Measurements from ENCODE around the gene ITPKC.
A peak's percentile ranks its signal among the peaks of the same experiment; 100 is the strongest.

Gene ITPKC

DNA sequence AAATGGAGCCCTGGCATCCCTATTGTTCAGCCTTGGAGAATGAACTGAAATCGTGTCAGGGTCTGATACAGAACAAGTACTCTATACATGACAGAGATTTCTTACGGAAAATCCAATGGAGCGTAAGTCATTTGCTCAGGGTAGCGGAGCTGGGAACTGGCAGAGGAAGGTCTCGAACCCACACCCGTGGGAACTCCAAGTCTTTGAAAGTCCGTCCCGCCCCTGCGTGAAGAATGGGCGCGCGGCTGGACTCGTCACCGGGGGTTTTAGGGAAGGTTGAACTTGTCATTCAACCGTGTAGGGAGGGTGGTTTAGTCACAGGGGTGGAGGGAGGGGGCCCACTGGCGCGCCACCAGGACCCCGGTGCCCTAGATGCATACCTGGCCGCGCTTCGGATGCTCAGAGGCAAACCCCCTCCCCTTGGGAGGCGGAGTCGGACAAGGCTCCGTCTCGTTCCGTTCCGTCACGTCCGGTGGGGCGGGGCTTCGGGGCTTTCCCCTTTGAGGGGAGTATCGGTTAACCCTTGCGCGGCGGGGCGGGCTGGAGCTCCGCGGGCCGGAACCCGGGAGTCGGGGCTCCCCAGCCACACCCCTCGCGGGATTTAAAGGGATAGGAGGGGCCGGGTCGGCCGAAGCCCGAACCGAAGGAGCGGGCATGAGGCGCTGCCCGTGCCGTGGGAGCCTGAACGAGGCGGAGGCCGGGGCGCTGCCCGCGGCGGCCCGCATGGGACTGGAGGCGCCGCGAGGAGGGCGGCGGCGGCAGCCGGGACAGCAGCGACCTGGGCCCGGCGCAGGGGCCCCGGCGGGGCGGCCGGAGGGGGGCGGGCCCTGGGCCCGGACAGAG lies at the start of gene ITPKC, which contains the start of gene COQ8B:
Gene ITPKC, plus strand, starts transcription at position 631 of the 843 bp plus-strand sequence. Its CDS starts 24 bp downstream, at position 655.
Gene COQ8B, minus strand, starts transcription at position 405 of the 843 bp plus-strand sequence. CDS start 2,254 bp downstream, outside the sequence.
- peak; percentile 84 to 100 (median 98) for DNase-seq

DNA sequence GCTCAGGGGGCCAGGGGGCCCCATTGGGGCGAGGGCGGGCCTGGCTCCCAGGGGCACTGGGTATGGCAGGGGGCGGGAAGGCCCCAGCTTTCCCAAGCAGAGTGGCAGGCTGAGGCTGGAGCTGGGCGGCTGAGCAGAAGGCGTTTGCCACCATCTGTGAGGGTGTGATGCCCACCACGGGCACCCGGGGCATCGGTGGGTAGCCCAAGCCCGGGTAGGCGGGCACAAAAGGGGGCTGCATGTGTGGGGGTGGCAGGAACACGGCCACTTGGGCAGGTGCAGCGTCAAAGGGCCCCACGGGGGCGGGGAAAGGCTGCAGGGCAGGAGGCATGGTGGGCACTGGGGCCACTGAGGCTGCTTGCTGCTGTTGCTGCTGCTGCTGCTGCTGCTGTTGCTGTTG lies 49.3 kb upstream of the ITPKC start:
- no peak for DNase-seq

DNA sequence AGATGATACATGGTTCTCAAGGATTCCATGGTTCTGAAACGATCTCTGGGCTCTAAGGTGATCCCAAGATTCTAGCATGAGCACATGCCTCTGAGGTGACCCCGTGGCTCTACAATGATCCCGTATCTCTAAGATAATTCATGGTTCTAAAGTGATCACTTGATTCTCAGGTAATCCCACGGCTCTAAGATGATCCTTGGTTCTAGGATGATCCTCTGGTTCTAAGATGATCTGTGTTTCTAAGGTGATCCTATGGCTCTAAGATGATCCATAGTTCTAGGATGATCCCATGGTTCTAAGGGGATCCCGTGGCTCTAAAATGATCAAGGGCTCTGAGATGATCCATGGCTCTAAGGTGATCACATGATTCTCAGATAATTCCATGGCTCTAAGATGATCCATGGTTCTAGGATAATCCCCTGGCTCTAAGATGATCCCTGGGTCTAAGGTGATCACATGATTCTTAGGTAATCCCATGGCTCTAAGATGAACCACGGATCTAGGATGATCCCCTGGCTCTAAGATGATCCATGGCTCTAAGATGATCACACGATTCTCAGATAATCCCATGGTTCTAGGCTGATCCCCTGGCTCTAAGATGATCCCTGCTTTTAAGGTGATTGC lies 47.8 kb upstream of the ITPKC start:
- DNase-seq: no peak

DNA sequence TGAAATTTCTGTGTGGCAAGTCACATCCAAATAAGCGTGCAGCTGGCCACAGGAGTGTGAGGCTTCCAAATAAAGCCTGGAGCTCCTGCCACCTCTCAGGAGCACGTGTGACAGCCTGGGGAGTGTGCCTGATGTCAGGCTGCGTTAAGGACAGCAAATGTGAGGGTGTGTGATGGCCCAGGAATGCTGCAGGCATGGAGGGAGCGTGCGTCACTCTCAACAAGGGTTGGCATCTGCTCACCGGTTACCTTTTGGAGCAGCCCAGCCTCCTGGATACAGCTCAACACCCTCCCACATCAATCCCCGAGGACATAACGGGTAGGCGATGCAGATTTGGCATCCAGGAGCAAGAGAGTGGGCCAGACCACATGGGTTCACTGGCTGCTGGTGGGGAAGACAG lies 45.5 kb upstream of the ITPKC start:
- DNase-seq: peak in 3 of 51 donors; percentile 17 to 62 (median 49)

DNA sequence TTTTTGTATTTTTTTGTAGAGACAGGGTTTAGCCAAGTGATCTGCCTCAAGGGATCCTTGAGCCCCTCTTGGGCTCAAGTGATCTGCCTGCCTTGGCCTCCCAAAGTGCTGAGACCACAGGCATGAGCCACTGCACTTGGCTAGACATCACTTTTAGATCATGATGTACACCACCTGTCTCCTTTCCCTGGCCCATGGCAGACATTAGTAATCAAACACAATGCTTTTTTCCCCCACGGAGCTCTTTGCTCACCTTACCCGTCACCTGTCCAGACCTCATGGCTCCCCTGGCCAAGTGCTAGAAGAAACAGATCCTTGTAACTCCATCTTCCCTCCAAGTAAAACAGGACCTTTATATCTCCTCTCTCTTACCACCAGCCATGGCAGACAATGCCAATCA lies 44.9 kb upstream of the ITPKC start:
- DNase-seq: no peak

DNA sequence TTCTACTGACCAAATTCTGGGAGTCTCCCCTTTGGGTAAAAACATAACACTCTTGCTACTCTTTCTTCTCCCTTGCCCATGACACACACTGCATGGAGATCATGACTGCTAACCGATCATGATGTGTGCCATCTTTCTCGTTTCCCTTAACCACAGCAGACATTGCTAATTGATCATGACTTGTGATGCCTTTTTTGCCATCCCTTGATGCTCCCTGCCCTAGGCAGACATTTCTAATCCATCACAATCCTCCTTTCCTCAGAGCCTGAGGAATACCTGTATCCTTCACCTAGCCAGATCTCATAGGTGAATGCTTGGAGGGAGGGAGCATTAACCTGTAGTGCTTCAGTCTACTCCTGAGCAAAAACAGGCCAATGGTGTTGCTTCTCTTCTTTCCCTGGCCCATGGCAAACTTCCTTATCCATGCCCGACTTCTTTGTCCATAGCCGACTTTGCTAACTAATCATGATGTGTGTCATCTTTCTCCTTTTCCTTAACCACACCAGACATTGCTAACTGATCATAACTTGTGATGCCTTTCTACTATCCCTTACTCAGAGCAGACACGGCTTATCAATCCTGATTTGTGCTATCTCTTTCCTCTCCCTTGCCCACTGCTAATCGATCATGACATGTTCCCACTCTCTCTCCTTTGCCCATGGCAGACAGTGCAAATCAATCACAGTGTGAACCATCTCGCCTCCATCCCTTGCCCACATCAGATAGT lies 44.2 kb upstream of the ITPKC start:
- no peak for DNase-seq

DNA sequence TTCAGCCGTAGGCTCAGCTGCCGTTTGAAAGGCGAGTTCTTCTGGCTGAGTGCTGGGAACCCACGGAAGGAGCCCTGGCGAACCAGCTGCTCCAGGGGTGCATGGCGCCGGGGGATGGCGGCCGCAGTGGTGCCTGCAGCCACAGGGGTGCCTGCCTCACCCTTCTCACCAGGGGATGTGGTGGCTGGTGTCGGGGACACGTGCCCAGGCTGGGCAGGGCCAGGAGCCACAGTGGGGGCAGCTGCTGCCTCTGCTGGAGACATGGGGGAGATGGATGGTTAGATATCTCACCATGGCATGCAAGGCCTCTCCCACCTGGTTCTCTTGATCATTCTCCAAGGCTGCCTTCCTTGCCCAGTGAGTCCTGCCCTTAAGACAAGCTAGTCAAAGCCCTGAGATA lies 43.5 kb upstream of the ITPKC start:
- DNase-seq: no peak

DNA sequence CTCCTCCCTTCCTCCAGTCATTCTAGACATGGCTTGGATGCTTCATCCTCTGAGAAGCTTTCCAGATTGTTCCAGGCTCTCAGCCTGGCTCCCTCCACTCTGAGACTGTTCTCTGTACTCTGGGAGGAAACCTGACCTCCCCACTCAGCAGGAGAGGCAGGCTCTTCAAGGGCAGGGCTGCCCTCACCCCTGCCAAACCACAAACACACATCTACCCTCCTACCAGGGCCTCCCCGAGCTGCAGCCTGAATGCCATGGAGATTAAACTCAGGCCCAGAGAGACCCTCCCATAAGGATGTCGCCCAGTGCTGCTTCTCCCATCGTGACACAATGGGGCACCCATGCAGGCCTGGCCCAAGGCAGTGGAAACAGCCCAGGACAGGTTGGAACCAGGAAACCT lies 42.6 kb upstream of the ITPKC start:
- no peak for DNase-seq

DNA sequence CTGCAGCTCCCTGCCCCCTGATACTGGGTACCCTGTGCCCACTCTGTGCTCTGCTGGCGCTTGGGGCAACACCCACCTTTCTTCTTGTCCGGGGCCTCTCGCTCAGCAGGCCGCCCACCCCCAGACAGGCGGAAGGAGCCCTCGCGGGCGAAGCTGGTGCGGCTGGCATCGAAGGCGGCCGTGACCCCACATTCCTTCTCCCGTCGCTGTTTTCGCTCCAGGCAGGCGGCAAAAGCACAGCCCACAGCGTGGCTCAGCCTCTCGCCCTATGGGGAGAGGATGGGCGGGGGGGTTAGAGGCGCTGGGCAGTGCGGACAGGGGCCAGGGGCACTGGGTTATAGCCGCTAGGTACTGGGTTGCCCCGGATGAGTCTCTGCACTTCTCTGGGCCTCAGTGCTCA lies 39.8 kb upstream of the ITPKC start:
- no peak for DNase-seq

DNA sequence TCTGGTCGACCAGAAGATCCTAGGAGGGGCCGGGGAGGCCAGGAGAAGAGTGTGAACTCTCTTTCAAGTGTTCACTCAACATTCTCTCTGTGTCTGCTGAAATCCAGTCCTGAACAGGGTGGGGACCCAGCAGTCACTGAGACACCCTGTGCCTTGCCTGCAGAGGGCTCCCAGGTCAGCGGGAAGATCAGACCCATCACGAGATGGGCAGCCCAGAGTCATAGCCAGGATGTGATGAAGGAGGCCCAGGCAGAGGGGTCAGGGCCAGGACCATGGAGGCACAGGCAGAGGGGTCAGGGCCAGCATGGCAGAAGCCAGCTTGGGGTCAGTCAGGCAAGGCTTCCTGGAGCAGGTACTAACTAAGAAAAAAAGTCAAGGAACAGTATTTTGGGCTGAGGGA lies 35.9 kb upstream of the ITPKC start:
- DNase-seq: no peak

DNA sequence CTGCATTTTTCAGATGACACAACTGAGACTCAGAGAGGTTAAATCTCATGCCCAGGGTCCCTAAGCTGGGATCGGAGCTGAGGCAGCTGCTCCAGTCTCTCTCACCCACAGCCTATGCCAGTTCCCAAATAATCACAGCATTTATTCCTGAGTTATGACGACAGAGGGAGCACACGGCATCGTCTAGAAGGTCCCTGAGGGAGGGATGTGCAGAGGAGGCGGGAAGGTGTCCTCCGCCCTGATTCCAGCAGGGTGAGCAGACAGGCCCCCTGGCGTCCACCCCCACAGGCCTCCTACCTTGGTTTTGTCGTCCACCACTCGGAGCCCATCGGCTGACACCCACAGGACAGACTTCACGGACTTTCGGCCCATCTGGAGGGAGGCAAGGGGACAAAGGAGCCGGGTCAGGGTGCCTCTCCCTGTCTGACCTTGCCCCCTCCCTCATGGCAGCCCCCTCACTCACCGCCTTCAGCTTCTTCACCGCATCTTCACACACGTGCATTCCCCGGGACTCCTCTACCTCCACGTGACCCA lies 34.4 kb upstream of the ITPKC start:
- DNase-seq: no peak

DNA sequence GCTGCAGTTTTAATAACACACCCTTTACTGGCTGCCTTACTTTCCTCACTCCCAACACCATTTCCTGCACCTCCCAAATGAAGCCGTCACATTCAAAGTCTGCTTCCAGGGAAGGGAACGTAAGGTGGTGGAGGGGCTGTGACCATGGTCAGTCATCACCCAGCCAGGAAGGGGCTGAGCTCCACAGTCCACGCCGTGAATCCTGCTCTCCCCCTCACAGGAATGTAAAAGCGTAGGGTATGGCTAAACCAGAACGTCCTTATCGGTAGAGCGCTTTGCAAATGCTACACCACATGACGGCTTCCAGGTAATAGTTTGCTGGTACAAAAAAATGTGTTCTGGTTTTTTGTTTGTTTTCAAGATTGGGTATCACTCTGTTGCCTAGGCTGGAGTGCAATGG lies 33.5 kb upstream of the ITPKC start:
- DNase-seq: no peak

DNA sequence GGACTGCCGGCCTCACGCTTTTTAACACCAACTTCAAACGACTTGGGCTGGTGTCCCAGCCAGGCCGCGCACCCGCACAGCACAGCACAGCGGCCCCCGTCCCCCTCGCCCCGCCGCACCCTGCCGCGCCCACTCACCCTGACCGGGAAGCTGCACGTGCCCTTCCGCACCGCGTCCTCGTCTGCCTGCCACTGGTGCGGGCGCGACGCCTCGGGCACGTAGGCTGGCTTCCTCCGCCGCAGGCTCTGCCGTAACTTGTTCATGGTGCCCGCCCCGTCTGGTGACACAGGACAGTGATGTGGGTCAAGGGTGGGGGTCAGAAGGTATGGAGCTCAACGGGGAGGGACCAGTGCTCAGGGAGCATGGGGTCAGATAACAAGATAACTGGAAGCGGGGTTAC lies 32.6 kb upstream of the ITPKC start:
- DNase-seq: no peak

DNA sequence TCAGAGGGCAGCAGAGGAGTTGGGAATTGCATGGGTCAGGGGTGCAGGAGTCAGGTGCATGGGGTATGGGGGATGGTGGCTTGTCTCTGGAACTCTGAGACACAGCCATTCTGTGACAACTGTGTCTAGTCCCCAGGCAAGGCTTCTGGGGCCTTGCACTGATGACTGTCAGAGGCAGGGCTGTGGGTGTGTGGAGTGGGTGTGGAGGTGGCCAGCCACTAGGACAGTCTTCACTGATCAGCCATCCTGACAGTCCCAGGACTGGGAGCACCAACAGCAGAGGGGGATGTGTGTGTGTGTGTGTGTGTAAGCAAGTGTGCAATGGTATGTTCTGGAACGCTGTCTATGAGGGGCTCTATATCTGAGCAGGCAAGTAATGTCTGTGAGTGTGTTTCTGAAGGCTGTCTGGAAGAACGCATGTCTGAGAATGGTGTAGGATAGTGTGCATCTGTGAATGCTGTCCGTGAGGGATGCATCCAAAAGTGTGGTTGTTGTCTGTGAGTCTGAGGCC lies 31.8 kb upstream of the ITPKC start:
- no peak for DNase-seq

DNA sequence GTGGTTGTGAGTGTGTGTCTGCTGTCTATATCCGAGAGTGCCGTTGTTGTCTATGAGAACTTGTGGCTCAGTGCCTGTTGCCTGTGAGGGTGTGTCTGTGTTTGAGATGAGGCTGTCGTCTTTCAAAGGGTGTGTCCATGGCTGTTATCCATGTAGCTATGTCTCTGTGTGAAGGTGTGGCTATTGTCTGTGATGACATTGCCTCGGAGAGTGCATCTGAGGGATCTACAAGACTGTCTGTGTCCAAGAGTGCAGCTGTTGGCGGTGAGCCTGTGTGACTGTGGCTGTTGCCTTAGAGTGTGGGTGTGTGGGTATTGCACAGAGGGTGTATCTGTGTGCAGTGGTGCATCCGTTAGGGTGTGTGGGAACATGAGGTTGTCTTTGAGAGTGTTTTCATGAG lies 31.3 kb upstream of the ITPKC start:
- no peak for DNase-seq

DNA sequence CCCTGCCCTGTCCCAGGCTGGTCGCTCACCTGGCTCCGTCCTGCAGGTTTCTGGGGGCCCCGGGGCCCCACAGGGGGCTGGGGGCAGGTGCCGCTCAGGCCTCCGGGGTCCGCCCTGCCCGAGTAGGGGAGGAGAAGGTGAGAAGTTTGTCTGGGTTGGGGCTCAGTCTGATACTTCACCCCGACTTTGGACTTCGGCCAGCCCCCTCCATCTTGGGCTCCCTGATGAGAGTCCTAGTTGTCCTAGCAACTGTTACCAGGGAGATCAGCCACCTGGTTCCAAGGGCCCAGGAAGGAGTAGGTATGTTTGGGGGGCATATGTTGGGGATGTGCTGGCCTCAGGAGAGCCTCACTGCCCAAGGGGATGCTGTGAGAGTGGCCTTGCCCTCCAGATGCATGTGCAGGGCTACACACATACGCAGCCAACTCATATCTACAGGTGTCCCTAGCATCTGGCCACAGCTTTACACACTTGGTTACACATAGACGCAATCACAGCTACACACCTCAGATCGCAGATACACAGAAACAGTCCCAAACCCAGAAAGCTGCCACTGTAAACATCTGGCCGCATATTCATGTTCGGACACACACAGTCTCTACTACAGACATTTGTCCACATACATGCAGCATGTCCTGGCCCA lies 29.9 kb upstream of the ITPKC start:
- no peak for DNase-seq

DNA sequence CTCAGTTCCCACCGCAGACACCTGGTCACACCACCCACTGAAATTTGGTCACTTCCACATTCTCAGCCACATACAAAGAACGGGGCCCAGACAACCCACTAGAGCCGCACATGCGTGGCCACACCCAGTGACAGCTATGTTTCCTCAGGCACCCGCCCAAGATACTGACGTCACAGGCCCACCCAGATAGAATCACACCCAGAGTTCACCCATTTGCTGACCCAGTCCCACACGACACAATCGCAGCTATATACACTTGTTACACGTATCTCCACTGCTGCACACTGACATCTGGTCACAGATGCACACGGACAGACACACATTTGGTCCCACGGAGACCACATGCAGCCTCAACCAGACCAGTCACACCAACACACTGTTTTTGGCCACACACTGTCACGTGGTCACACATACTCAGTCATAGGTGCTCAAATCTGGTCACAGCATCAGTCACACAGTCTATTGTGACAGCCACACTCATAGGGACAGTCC lies 29.3 kb upstream of the ITPKC start:
- peak in 1 of 51 donors; percentile 44 for DNase-seq

DNA sequence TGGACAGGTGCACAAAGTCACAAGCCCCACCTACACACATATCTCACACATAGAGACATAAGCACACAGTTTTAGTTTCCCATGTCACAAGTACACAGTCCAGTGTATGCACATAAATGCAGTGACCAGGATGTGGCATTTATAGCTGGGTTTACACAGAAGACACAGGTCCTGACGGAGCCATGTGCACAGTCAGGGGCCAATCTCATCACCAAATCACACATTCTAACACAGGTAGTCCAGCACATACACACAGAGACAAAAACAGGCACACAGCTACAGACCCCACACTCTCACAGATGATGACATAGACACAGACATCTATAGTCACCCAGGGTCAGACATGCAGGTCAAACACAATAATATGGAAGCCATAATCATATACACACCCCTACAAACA lies 28.6 kb upstream of the ITPKC start:
- DNase-seq: no peak

DNA sequence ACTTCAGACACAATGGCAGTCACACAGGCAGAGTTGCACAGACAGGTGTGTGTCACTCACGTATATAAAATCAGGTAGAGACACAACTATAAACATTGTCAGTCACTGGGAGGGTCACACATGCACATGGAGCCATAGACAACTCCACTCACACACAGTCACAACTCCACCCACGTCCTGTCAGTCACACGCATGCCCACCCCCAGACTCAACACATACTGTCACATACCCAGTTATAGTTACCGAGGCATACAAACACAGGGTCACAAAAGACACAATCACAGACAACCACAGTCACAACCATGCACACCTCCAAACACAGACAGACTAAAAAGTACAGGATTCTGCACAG lies 27.9 kb upstream of the ITPKC start:
- DNase-seq: peak in 1 of 51 donors; percentile 18

DNA sequence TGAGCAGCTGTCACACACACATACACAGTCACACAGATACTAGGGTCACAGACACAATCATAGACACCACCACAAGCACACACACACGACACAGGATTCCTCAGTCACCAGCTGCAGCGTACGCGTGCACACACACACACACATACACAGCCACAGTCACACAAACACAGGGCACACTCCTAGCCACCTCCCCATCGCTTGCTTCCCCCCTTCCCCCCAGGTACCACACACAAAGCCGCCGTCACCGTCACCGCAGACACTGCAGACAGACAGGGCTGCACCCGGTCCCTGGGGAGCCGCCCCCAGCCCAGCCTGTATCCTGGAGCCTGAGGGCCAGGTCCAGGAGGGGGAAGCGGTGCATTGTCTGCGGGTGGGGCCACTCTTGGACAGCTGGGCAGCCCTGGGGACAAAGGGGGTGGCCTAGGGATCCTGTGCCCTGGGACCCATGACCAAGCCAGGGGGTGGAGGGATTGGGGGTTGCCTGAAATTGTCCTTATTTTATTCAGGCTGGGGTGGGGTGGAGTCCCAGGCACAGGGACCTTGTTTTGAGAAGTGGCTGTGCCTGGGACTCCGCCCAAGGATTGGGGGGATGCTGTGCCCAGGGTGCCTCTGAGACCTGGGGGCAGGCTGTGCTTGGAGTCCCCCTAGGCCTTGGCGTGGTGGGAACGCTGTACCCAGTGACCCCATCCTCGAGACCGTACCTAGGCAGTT lies 27.4 kb upstream of the ITPKC start:
- DNase-seq: peak in 2 of 51 donors; percentile 1 to 22
